PFSK-1 (cell line): Measurements from ENCODE around the gene CEACAM5.

Experiments used
- FOXP2 ChIP-seq: optimal IDR thresholded peaks from 2 replicates; pipeline ENCODE3; 2011; ENCODE audit warnings: borderline replicate concordance, control low read depth, inconsistent platforms; ENCODE audit not compliant: insufficient read depth; ENCODE audit errors: extremely low read length, extremely low read depth
- POLR2AphosphoS5 ChIP-seq: IDR thresholded peaks from 2 replicates; pipeline ENCODE4 v1.6.1; 2012; ENCODE audit warnings: low read depth, mild to moderate bottlenecking, control low read depth, low read length, moderate library complexity
- REST ChIP-seq, 2 experiments: IDR thresholded peaks; 2 replicates each; pipeline versions ENCODE4 v1.6.1 to v1.8.0; 2011 to 2012; ENCODE audit warnings: low read depth in 2 of 2, low read length in 2 of 2, control low read depth in 1 of 2, inconsistent platforms in 1 of 2, mild to moderate bottlenecking in 1 of 2, moderate library complexity in 1 of 2; ENCODE audit not compliant: insufficient read depth in 1 of 2
- SIN3A ChIP-seq: IDR thresholded peaks from 2 replicates; pipeline ENCODE4 v1.6.1; 2012; ENCODE audit warnings: mild to moderate bottlenecking, low read length, moderate library complexity, borderline replicate concordance; ENCODE audit not compliant: insufficient read depth
- TAF1 ChIP-seq: IDR thresholded peaks from 2 replicates; pipeline ENCODE4 v1.6.1; 2012; ENCODE audit warnings: low read length, control low read depth, borderline replicate concordance; ENCODE audit not compliant: insufficient read depth

CEACAM5 gene

GRCh38 chr19:41734156-41734555 is 25.7 kb downstream of the CEACAM5 start:
- TF ChIP-seq POLR2AphosphoS5 (no peak), REST (IDR thresholded peaks at IDR 0.05; ENCODE audit: insufficient read depth in 1 of 2, low read depth in 2 of 2, low read length in 2 of 2) (no peak), SIN3A (no peak), FOXP2 (no peak), TAF1 (no peak)

GRCh38 chr19:41734585-41734984 is 26.2 kb downstream of the CEACAM5 start:
- no peak for TF ChIP-seq TAF1
- no peak for TF ChIP-seq SIN3A
- no peak for TF ChIP-seq FOXP2
- TF ChIP-seq POLR2AphosphoS5: no peak
- TF ChIP-seq REST (IDR thresholded peaks at IDR 0.05; ENCODE audit: insufficient read depth in 1 of 2, low read depth in 2 of 2, low read length in 2 of 2): no peak

GRCh38 chr19:41735071-41735600 is 26.7 kb downstream of the CEACAM5 start:
- TF ChIP-seq FOXP2: no peak
- no peak for TF ChIP-seq SIN3A

GRCh38 chr19:41739361-41739760 is 30.9 kb downstream of the CEACAM5 start:
- no peak for TF ChIP-seq SIN3A
- no peak for TF ChIP-seq POLR2AphosphoS5
- no peak for TF ChIP-seq FOXP2
- TF ChIP-seq REST (IDR thresholded peaks at IDR 0.05; ENCODE audit: insufficient read depth in 1 of 2, low read depth in 2 of 2, low read length in 2 of 2): no peak
- no peak for TF ChIP-seq TAF1

GRCh38 chr19:41740415-41741243 is 32.2 kb downstream of the CEACAM5 start:
- TF ChIP-seq FOXP2 (no peak), POLR2AphosphoS5 (no peak), SIN3A (no peak), TAF1 (no peak), REST (IDR thresholded peaks at IDR 0.05; ENCODE audit: insufficient read depth in 1 of 2, low read depth in 2 of 2, low read length in 2 of 2) (no peak)
